GM12891 (cell line): ENCODE measurements around the gene PLS1.

Experiments used
- PAX5 ChIP-seq: IDR thresholded peaks from 2 replicates; pipeline ENCODE4 v1.6.1; 2011; ENCODE audit warnings: low read length, moderate library complexity, mild to moderate bottlenecking; ENCODE audit not compliant: insufficient read depth, severe bottlenecking
- POLR2A ChIP-seq: IDR thresholded peaks from 2 replicates; pipeline ENCODE4 v1.6.1; 2011; ENCODE audit warnings: low read depth, low read length, control low read depth
- POLR2AphosphoS5 ChIP-seq: IDR thresholded peaks from 2 replicates; pipeline ENCODE4 v1.6.1; 2011; ENCODE audit warnings: low read depth, low read length, control low read depth
- POU2F2 ChIP-seq: IDR thresholded peaks from 2 replicates; pipeline ENCODE4 v1.6.1; 2011; ENCODE audit warnings: low read depth, mild to moderate bottlenecking, control low read depth, low read length, moderate library complexity
- SPI1 ChIP-seq: IDR thresholded peaks from 2 replicates; pipeline ENCODE4 v1.6.1; 2011; ENCODE audit warnings: low read depth, low read length, control low read depth
- TAF1 ChIP-seq: IDR thresholded peaks from 2 replicates; pipeline ENCODE4 v1.6.1; 2011; ENCODE audit warnings: low read depth, low read length, control low read depth

DNA sequence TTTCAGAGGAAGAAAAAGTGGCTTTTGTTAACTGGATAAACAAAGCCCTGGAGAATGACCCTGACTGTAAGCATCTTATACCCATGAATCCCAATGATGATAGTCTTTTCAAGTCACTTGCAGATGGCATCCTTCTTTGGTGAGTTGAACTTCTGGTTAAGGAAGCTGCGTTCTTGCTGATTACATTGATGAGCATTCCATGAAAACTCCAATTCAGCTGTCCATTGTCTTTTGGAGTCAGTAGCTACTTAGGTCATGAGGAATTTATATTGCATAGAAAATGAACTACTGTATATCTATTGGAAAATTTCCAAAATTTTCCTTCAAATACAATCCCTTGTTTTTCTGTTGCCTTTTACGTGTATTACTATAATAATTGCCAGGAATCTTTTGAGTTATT lies 80.0 kb downstream of the PLS1 start:
- TF ChIP-seq POLR2AphosphoS5: no peak
- TF ChIP-seq POLR2A: no peak
- no peak for TF ChIP-seq POU2F2
- no peak for TF ChIP-seq SPI1
- no peak for TF ChIP-seq TAF1
- TF ChIP-seq PAX5: no peak
